ENCODE data around the gene UGP2.

DNA sequence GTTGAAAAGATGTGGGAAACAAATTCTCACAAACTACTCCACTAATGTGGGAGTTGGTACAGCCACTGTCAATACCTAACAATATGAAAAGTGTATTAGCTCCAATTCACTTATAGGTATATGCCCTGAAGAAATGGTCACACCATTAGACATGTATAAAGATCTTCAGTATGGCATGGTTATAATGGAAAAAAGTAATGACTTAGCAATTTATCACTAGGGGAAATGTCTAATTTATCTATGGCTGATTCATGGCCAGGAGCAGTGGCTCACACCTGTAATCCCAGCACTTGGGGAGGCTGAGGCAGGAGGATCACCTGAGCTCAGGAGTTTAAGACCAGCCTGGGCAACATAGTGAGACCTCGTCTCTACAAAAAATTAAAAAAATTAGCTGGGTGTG lies 52.5 kb downstream of the UGP2 start:
- no peak for TF ChIP-seq FOXA1 (IDR thresholded peaks at IDR 0.05)
- no peak for TF ChIP-seq CTCF (IDR thresholded peaks at IDR 0.05; ENCODE audit: low read depth, low read length, missing input control)
- TF ChIP-seq, protein P1, sequence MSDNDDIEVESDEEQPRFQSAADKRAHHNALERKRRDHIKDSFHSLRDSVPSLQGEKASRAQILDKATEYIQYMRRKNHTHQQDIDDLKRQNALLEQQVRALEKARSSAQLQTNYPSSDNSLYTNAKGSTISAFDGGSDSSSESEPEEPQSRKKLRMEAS (IDR thresholded peaks at IDR 0.05), result no peak

Measured in liver (tissue), 2 donors.